H1 (cell line): ENCODE measurements around the gene DYSF. TPM values are rescaled to one million over a fixed set of nuclear protein-coding genes. Genes with fewer than 3 reads are reported as not detected.

ENCODE experiments used
- CTCF ChIA-PET: fragments of 300-600 bp; sonication (Branson Sonifier 250); formaldehyde crosslinking; loops from one replicate; lab custom pipeline; 2021; ENCODE audit not compliant: partially characterized antibody; lab: Charles Lee
- POLR2A ChIA-PET: fragments of 300-600 bp; sonication (Branson Sonifier 250); formaldehyde crosslinking; loops from one replicate; lab custom pipeline; 2021; ENCODE audit warnings: inconsistent platforms; ENCODE audit not compliant: partially characterized antibody; lab: Charles Lee
- DNase-seq, 2 experiments: peaks; one replicate each; pipeline versions ENCODE4 v3.0.0 to v3.0.0-alpha.2; 2010 to 2022; ENCODE audit warnings: low spot score in 2 of 2, low read depth in 1 of 2, mixed read lengths in 1 of 2
- FAIRE-seq: peaks from 2 replicates; lab custom pipeline; 2011; peaks lifted over from hg19 to GRCh38; lab: Jason Lieb, UNC
- H2AFZ ChIP-seq: 2 replicates; pipeline ENCODE4 v1.8.1; 2012; ENCODE audit warnings: low read length, inconsistent platforms
- H2AK5ac ChIP-seq: 2 replicates; pipeline ENCODE4 v1.6.1; 2013; ENCODE audit warnings: low read depth, low read length
- H2BK120ac ChIP-seq: replicated peaks from 2 replicates; pipeline ENCODE3; 2013; ENCODE audit warnings: low read depth, low read length, inconsistent platforms
- H2BK12ac ChIP-seq: 2 replicates; pipeline ENCODE4 v1.6.1; 2013; ENCODE audit warnings: low read depth, low read length
- H2BK15ac ChIP-seq: 2 replicates; pipeline ENCODE4 v1.6.1; 2013; ENCODE audit warnings: low read length
- H2BK20ac ChIP-seq: 2 replicates; pipeline ENCODE4 v1.6.1; 2013; ENCODE audit warnings: low read length
- H2BK5ac ChIP-seq: 2 replicates; pipeline ENCODE4 v1.6.1; 2013; ENCODE audit warnings: low read depth, low read length
- H3K14ac ChIP-seq: 2 replicates; pipeline ENCODE4 v1.6.1; 2013; ENCODE audit warnings: inconsistent platforms; ENCODE audit not compliant: insufficient read length
- H3K18ac ChIP-seq: 2 replicates; pipeline ENCODE4 v1.6.1; 2013; ENCODE audit warnings: low read length; ENCODE audit errors: extremely low read depth
- H3K23ac ChIP-seq: 2 replicates; pipeline ENCODE4 v1.6.1; 2013; ENCODE audit warnings: inconsistent platforms; ENCODE audit not compliant: insufficient read length
- H3K23me2 ChIP-seq: 2 replicates; pipeline ENCODE4 v1.6.1; 2013; ENCODE audit warnings: low read depth, low read length
- H3K27ac ChIP-seq: 2 replicates; pipeline ENCODE4 v1.6.1; 2011; ENCODE audit warnings: low read depth, low read length, inconsistent platforms
- H3K27me3 ChIP-seq, 4 experiments: replicated peaks in 1 of 4; 1 replicate in 1 of 4; 2 replicates in 3 of 4; pipeline versions ENCODE4 v1.6.1 to v1.8.1; 2011 to 2013; ENCODE audit warnings: low read length in 3 of 4, mild to moderate bottlenecking in 3 of 4, inconsistent platforms in 2 of 4, mixed read lengths in 2 of 4, moderate library complexity in 1 of 4; ENCODE audit not compliant: control insufficient read depth in 3 of 4, insufficient read depth in 3 of 4; ENCODE audit errors: extremely low read depth in 1 of 4
- H3K36me3 ChIP-seq, 4 experiments: 2 replicates each; pipeline versions ENCODE4 v1.6.1 to v1.8.1; 2011 to 2013; ENCODE audit warnings: mild to moderate bottlenecking in 4 of 4, low read length in 3 of 4, moderate library complexity in 2 of 4, control low read depth in 1 of 4, inconsistent platforms in 1 of 4; ENCODE audit not compliant: insufficient read depth in 4 of 4, control insufficient read depth in 2 of 4
- H3K4ac ChIP-seq: replicated peaks from 2 replicates; pipeline ENCODE3; 2013; ENCODE audit warnings: low read length, low read depth, mixed read lengths, inconsistent platforms; ENCODE audit not compliant: insufficient read length
- H3K4me1 ChIP-seq, 4 experiments: replicated peaks in 1 of 4; 1 replicate in 1 of 4; 2 replicates in 3 of 4; pipeline versions ENCODE4 v1.6.1 to v1.8.1; 2011 to 2013; ENCODE audit warnings: low read length in 3 of 4, inconsistent platforms in 2 of 4, mixed read lengths in 1 of 4; ENCODE audit not compliant: insufficient read depth in 4 of 4, control insufficient read depth in 3 of 4
- H3K4me2 ChIP-seq, 2 experiments: 2 replicates each; pipeline versions ENCODE4 v1.6.1 to v1.8.1; 2011 to 2013; ENCODE audit warnings: low read depth in 2 of 2, low read length in 2 of 2, control low read depth in 1 of 2, inconsistent platforms in 1 of 2, mild to moderate bottlenecking in 1 of 2; ENCODE audit not compliant: insufficient read depth in 1 of 2
- H3K4me3 ChIP-seq, 4 experiments: fragments of 200-600, 300-600 bp in 1 of 4; sonication (generic), shearing (Covaris generic), sonication (Bioruptor Twin) in 1 of 4; 2 replicates each; pipeline versions ENCODE4 v1.5.1 to v1.8.1; 2011 to 2016; ENCODE audit warnings: low read length in 4 of 4, low read depth in 3 of 4, control low read depth in 2 of 4, inconsistent platforms in 2 of 4, mild to moderate bottlenecking in 2 of 4, mixed read lengths in 1 of 4, moderate library complexity in 1 of 4; ENCODE audit not compliant: insufficient read depth in 2 of 4; ENCODE audit errors: extremely low read depth in 1 of 4
- H3K56ac ChIP-seq: replicated peaks from 2 replicates; pipeline ENCODE3; 2013; ENCODE audit warnings: low read depth, mild to moderate bottlenecking, mixed read lengths, low read length, inconsistent platforms; ENCODE audit not compliant: insufficient read length
- H3K79me1 ChIP-seq: 2 replicates; pipeline ENCODE4 v1.6.1; 2013; ENCODE audit warnings: low read depth, low read length, control low read depth
- H3K79me2 ChIP-seq, 2 experiments: 2 replicates each; pipeline versions ENCODE4 v1.6.1 to v1.8.1; 2012 to 2013; ENCODE audit warnings: low read length in 2 of 2, mild to moderate bottlenecking in 2 of 2, inconsistent platforms in 1 of 2; ENCODE audit not compliant: insufficient read depth in 2 of 2, control insufficient read depth in 1 of 2
- H3K9ac ChIP-seq, 4 experiments: replicated peaks in 1 of 4; 1 replicate in 1 of 4; 2 replicates in 3 of 4; pipeline versions ENCODE4 v1.6.1 to v1.8.1; 2011 to 2013; ENCODE audit warnings: low read depth in 3 of 4, low read length in 3 of 4, control low read depth in 2 of 4, mild to moderate bottlenecking in 2 of 4, moderate library complexity in 2 of 4, inconsistent platforms in 1 of 4; ENCODE audit errors: extremely low read depth in 1 of 4
- H3K9me3 ChIP-seq, 2 experiments: 2 replicates each; pipeline versions ENCODE4 v1.6.1 to v1.8.1; 2012 to 2013; ENCODE audit warnings: mild to moderate bottlenecking in 2 of 2, moderate library complexity in 2 of 2, control low read depth in 1 of 2, inconsistent platforms in 1 of 2, low read depth in 1 of 2, low read length in 1 of 2, mixed read lengths in 1 of 2; ENCODE audit not compliant: insufficient read depth in 2 of 2
- H4K20me1 ChIP-seq, 2 experiments: replicated peaks in 1 of 2; 2 replicates each; pipeline versions ENCODE3 to v1.8.1; 2011 to 2013; ENCODE audit warnings: inconsistent platforms in 2 of 2, low read length in 2 of 2, mild to moderate bottlenecking in 1 of 2; ENCODE audit not compliant: insufficient read depth in 2 of 2, control insufficient read depth in 1 of 2
- H4K5ac ChIP-seq: 2 replicates; pipeline ENCODE4 v1.6.1; 2013; ENCODE audit warnings: low read length, low read depth, mixed read lengths, inconsistent platforms; ENCODE audit not compliant: insufficient read length
- H4K8ac ChIP-seq: 2 replicates; pipeline ENCODE4 v1.8.0; 2013; ENCODE audit warnings: mild to moderate bottlenecking, moderate library complexity, low read length, inconsistent platforms; ENCODE audit not compliant: insufficient read depth; ENCODE audit errors: extremely low read depth
- H4K91ac ChIP-seq: replicated peaks from 2 replicates; pipeline ENCODE3; 2013; ENCODE audit warnings: low read length, mixed read lengths, inconsistent platforms; ENCODE audit not compliant: insufficient read length
- ATF2 ChIP-seq: IDR thresholded peaks from 2 replicates; pipeline ENCODE4 v1.6.1; 2012; ENCODE audit warnings: low read length, inconsistent platforms
- ATF3 ChIP-seq: IDR thresholded peaks from 2 replicates; pipeline ENCODE4 v1.6.1; 2011; ENCODE audit warnings: low read depth, mild to moderate bottlenecking, low read length; ENCODE audit not compliant: insufficient read depth
- CHD2 ChIP-seq: IDR thresholded peaks from 2 replicates; pipeline ENCODE4 v1.6.1; 2012; ENCODE audit warnings: low read length, improper control_type of control experiment
- CREB1 ChIP-seq: IDR thresholded peaks from 2 replicates; pipeline ENCODE4 v1.6.1; 2012; ENCODE audit warnings: inconsistent platforms
- JUN ChIP-seq: IDR thresholded peaks from 2 replicates; pipeline ENCODE4 v1.6.1; 2011; ENCODE audit warnings: low read depth, mild to moderate bottlenecking, improper control_type of control experiment, low read length
- NRF1 ChIP-seq: IDR thresholded peaks from 2 replicates; pipeline ENCODE4 v1.6.1; 2011; ENCODE audit warnings: mild to moderate bottlenecking, low read depth, low read length, improper control_type of control experiment
- POLR2A ChIP-seq, 2 experiments: IDR thresholded peaks; 1 replicate in 1 of 2; 2 replicates in 1 of 2; pipeline ENCODE4 v1.6.1; 2011; ENCODE audit warnings: low read depth in 2 of 2, low read length in 2 of 2, mild to moderate bottlenecking in 2 of 2; ENCODE audit errors: control extremely low read depth in 1 of 2
- RBBP5 ChIP-seq: IDR thresholded peaks from 2 replicates; pipeline ENCODE4 v1.7.1; 2012; ENCODE audit warnings: low read depth, mild to moderate bottlenecking, inconsistent platforms, low read length, moderate library complexity, borderline replicate concordance
- SIN3A ChIP-seq, 2 experiments: IDR thresholded peaks in 1 of 2; conservative IDR thresholded peaks in 1 of 2; 2 replicates each; pipeline ENCODE4 v1.6.1; 2011 to 2012; ENCODE audit warnings: low read length in 2 of 2, improper control_type of control experiment in 1 of 2, low read depth in 1 of 2, mild to moderate bottlenecking in 1 of 2
- WGBS, 2 experiments: shearing (Covaris generic) in 1 of 2; methylation state at CpG; one replicate each; pipeline versions ENCODE4 v1.1.6 to v1.1.7; 2013 to 2015; ENCODE audit warnings: low lambda C conversion rate in 2 of 2, mixed read lengths in 2 of 2, inconsistent platforms in 1 of 2, low coverage in 1 of 2, missing lambda C conversion rate in 1 of 2; ENCODE audit not compliant: insufficient replicate concordance in 2 of 2, insufficient coverage in 1 of 2, insufficient read length in 1 of 2; ENCODE audit errors: extremely low coverage in 1 of 2, missing lambda C conversion rate in 1 of 2; 5-methylcytosine and 5-hydroxymethylcytosine counted together
- polyA plus RNA-seq, 7 experiments: library from polyadenylated mRNA; depleted of rRNA in 3 of 7; stranded (reverse) in 5 of 7; unstranded in 2 of 7; fragments of >200 nt in 5 of 7; fragments of 200-250 nt in 2 of 7; gene quantifications; 1 replicate in 5 of 7; 2 replicates in 1 of 7; 4 replicates in 1 of 7; pipeline versions ENCODE4 v1.2.1 to v1.2.3, GENCODE V29; 2011 to 2013; ENCODE audit warnings: missing spikeins in 2 of 7, mixed read lengths in 2 of 7
- total RNA-seq: library from RNA; stranded (reverse); fragmentation: NEBNext Ultra II Directional; extraction: Animal tissue kit (Norgen Biotek cat#: 25700); gene quantifications from 2 replicates; pipeline ENCODE4 v1.2.1, GENCODE V29; 2021
- TF ChIP-seq, protein P1 (sequence below), 3 experiments: IDR thresholded peaks; 1 replicate in 2 of 3; 2 replicates in 1 of 3; pipeline versions ENCODE4 v1.5.1 to v1.6.1; 2011; ENCODE audit warnings: low read length in 3 of 3, mild to moderate bottlenecking in 3 of 3, inconsistent platforms in 2 of 3, low read depth in 1 of 3, moderate library complexity in 1 of 3; ENCODE audit not compliant: insufficient read depth in 1 of 3; ENCODE audit errors: control extremely low read depth in 1 of 3

DYSF gene
- total and polyA plus RNA-seq, 2 of the 8 experiments (the other 6 are each of a cell fraction or from before 2014, with no cell fraction given), result 5.8 to 7.1 TPM

DNA sequence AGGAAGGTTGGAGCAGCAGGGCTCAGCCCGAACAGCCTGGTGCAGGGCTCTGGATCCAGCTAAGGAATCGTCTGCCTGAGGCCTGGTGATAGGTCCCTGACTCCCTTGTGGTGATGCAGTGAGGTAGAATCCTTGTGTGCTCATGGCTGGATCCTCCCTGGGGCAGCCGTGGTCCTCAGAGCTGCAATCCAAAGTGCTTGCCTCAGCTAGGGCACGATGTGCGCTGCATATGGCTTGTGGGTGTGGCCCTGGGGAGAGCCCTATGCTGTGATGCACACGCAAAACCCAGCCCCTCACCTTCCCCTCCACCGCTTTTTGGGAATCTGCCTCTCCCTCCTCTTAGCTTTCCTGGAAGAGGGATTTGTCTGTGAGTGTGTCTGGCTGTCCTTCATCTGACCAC, 142.2 kb downstream of the DYSF start:
- POLR2A ChIA-PET, result no interaction called here
- no peak overlapping the region for H3K4ac ChIP-seq
- H2BK20ac ChIP-seq, result no peak overlapping the region
- no peak overlapping the region for H3K14ac ChIP-seq
- H2BK12ac ChIP-seq, result no peak overlapping the region
- DNase-seq (no peak), FAIRE-seq (no peak)
- no peaks in the 10 kb centered on the region for H3K79me2 ChIP-seq
- H3K4me1 ChIP-seq, result peaks cover 0 to 3% (median 0%) of the 10 kb centered on the region in 4 experiments; a peak in 1 of 7 replicates
- no peak overlapping the region; the same call in 1 of the 2 replicates for H2AFZ ChIP-seq
- CTCF ChIA-PET, result interaction anchor here (0.6 to 1.4 kb wide), 8 partner anchors 12 to 399 kb away, joined by 3 to 9 read pairs (median 4); no protein-coding TSS in a partner anchor
- no peak overlapping the region for H2AK5ac ChIP-seq
- H3K56ac ChIP-seq, result no peak overlapping the region
- H2BK15ac ChIP-seq, result no peak overlapping the region
- H2BK5ac ChIP-seq, result no peak overlapping the region
- H2BK120ac ChIP-seq, result no peak overlapping the region
- no peak overlapping the region for H4K8ac ChIP-seq
- H4K91ac ChIP-seq, result no peak overlapping the region
- H3K4me3 ChIP-seq, result no peak overlapping the region
- no peak overlapping the region for H3K9ac ChIP-seq
- H3K23ac ChIP-seq, result no peak overlapping the region
- H3K4me2 ChIP-seq, result no peak overlapping the region
- no peaks in the 10 kb centered on the region for H3K79me1 ChIP-seq
- no peaks in the 10 kb centered on the region for H3K9me3 ChIP-seq
- no peaks in the 10 kb centered on the region for H3K23me2 ChIP-seq
- H3K27me3 ChIP-seq, result no peaks in the 10 kb centered on the region
- no peak overlapping the region for H3K27ac ChIP-seq
- no peaks in the 10 kb centered on the region for H3K36me3 ChIP-seq
- WGBS, 2 experiments, result 81% methylated on average over 6 of the region's 7 CpGs; no CpG with 5 or more reads in 1 of the 2 experiments
- H4K20me1 ChIP-seq, result no peaks in the 10 kb centered on the region
- no peak overlapping the region for H3K18ac ChIP-seq
- H4K5ac ChIP-seq, result no peak overlapping the region
- TF ChIP-seq SIN3A (conservative IDR thresholded peaks at IDR 0.05 in 1 of 2, IDR thresholded peaks at IDR 0.05 in 1 of 2; ENCODE audit: low read depth in 1 of 2, low read length in 2 of 2) (no peak), ATF2 (no peak), POLR2A (IDR thresholded peaks at IDR 0.05; ENCODE audit: control extremely low read depth in 1 of 2, low read depth in 2 of 2, low read length in 2 of 2) (no peak), RBBP5 (no peak), NRF1 (no peak), CHD2 (no peak), ATF3 (no peak), JUN (no peak), CREB1 (no peak)
- TF ChIP-seq, protein P1, sequence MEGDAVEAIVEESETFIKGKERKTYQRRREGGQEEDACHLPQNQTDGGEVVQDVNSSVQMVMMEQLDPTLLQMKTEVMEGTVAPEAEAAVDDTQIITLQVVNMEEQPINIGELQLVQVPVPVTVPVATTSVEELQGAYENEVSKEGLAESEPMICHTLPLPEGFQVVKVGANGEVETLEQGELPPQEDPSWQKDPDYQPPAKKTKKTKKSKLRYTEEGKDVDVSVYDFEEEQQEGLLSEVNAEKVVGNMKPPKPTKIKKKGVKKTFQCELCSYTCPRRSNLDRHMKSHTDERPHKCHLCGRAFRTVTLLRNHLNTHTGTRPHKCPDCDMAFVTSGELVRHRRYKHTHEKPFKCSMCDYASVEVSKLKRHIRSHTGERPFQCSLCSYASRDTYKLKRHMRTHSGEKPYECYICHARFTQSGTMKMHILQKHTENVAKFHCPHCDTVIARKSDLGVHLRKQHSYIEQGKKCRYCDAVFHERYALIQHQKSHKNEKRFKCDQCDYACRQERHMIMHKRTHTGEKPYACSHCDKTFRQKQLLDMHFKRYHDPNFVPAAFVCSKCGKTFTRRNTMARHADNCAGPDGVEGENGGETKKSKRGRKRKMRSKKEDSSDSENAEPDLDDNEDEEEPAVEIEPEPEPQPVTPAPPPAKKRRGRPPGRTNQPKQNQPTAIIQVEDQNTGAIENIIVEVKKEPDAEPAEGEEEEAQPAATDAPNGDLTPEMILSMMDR (IDR thresholded peaks at IDR 0.05; ENCODE audit: control extremely low read depth in 1 of 3, insufficient read depth in 1 of 3, low read depth in 1 of 3, low read length in 3 of 3), result no peak
